HUES48 (cell line): Measurements from ENCODE around the gene SH3RF3.

Experiments
- H3K27ac ChIP-seq: one replicate; pipeline ENCODE4 v1.7.0; 2013; ENCODE audit warnings: low read depth, low read length, inconsistent platforms
- H3K27me3 ChIP-seq: 2 replicates; pipeline ENCODE4 v1.6.1; 2013; ENCODE audit warnings: mild to moderate bottlenecking, low read length; ENCODE audit not compliant: control insufficient read depth, insufficient read depth
- H3K36me3 ChIP-seq: 2 replicates; pipeline ENCODE4 v1.6.1; 2013; ENCODE audit warnings: low read length; ENCODE audit not compliant: control insufficient read depth, insufficient read depth
- H3K4me1 ChIP-seq: 2 replicates; pipeline ENCODE4 v1.6.1; 2013; ENCODE audit warnings: mild to moderate bottlenecking, low read length; ENCODE audit not compliant: control insufficient read depth, insufficient read depth
- H3K4me3 ChIP-seq: 2 replicates; pipeline ENCODE4 v1.5.1; 2013; ENCODE audit warnings: mild to moderate bottlenecking, low read depth, low read length
- H3K9ac ChIP-seq: 2 replicates; pipeline ENCODE4 v1.6.1; 2013; ENCODE audit warnings: mild to moderate bottlenecking, low read depth, low read length, moderate library complexity
- H3K9me3 ChIP-seq: 2 replicates; pipeline ENCODE4 v1.6.1; 2013; ENCODE audit warnings: low read length; ENCODE audit not compliant: control insufficient read depth, insufficient read depth

The SH3RF3 gene

DNA sequence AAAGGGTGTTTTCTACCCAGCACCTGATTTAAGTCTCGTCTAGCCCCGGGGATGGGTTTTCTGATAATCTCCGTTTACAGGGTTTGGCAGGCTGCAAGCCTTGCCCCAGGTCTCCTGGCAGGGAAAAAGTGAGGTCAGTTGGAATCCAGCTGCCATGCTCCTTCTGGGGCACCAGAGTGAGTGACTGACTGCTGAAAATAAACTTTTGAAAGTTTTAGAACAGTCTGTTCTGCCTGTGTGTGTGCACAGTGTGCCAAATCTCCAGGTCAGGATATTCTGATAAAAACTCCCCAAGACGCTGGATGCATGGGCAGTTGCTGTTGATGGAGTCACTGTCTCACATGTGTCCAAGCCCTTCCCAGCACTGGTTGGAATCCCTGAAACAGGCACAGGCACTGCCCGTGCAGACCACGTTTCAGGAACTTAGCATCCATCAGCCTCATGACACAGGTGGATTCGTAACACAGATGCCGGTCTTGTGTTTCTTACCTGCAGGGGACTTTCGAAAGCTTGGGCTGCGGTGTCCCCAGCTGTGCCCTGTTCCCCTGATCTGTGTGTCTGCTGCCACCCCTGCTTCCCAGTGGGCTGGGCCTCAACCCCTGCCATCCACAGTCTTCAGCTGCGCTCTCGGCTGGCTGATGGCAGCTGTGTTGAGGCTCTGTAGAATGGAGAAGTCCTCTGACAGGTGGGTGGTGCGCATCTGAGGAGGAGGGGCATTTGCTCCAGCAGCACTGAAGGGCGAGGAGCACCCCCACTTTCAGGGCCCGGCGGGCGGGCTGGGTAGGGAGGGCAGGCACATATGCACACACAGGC is 65.0 kb downstream of the SH3RF3 start:
- Histone ChIP-seq H3K4me3 (no peak overlapping the region), H3K9ac (no peak overlapping the region), H3K27ac (no peak overlapping the region), H3K27me3 (no peaks in the 10 kb centered on the region), H3K9me3 (no peaks in the 10 kb centered on the region), H3K36me3 (no peaks in the 10 kb centered on the region), H3K4me1 (no peaks in the 10 kb centered on the region)

DNA sequence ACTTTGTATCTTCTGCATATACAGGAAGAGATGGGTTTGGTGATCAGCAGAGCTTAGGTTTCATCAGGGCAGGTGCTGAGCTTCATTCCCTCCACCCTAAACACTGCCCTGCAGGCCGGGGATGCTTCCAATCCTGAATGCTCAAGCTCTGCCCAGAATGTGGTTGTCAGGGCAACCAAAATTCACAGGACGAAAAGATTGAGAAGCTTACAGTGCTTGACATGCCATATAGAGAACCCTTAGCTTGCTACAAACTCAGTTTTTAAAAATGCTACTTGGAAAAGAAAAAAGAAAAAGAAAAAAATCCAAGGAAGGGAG is 65.6 kb downstream of the SH3RF3 start:
- Histone ChIP-seq H3K4me1 (no peaks in the 10 kb centered on the region), H3K9ac (no peak overlapping the region), H3K9me3 (peaks cover under 1% of the 10 kb centered on the region; the same call in 1 of the 2 replicates), H3K27me3 (no peaks in the 10 kb centered on the region), H3K27ac (no peak overlapping the region), H3K36me3 (no peaks in the 10 kb centered on the region), H3K4me3 (no peak overlapping the region)

DNA sequence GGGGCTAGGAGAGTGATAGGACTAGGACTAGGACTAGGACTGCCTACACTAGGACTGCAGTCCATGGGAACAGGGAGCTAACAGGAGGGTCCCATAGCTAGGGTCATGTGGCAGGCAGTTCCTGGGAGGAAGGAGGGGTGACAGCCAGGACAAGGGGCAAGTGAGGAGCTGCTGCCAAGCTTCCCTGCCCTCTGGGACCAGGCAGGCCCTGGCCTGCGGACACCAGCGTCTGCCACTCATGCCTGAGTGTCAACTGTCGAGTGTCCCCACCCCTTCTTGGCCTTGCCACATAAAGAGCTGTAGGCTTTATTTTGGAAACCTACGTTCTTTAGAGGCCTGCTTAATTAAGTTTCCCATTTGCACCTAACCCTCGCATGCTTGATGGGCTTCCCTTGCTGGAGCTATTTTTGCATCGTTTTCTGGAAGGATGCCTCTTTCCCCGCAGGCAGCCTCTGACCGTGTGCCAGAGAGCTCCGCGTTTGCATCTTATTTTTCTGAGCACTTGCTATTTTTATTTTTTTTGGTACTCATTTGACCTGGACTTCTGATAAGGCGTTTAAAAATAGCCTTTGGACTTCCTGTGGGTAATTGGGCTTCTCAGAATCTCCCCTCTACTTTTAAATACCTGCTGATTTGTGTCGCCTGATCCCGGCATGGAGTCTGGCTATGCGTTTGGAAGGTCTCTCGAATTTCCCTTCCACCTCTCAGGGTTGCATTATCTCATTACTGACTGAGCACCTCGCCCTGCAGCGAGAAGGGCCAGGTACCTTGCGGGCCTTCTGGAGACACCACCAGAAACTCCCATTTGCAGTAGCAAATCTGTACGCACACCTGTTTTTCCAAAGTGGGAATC is 66.4 kb downstream of the SH3RF3 start:
- H3K27ac ChIP-seq: no peak overlapping the region
- no peaks in the 10 kb centered on the region for H3K4me1 ChIP-seq
- no peak overlapping the region for H3K4me3 ChIP-seq
- H3K9me3 ChIP-seq: peaks cover 3% of the 10 kb centered on the region; the same call in 1 of the 2 replicates
- H3K9ac ChIP-seq: no peak overlapping the region
- no peaks in the 10 kb centered on the region for H3K36me3 ChIP-seq
- H3K27me3 ChIP-seq: no peaks in the 10 kb centered on the region

DNA sequence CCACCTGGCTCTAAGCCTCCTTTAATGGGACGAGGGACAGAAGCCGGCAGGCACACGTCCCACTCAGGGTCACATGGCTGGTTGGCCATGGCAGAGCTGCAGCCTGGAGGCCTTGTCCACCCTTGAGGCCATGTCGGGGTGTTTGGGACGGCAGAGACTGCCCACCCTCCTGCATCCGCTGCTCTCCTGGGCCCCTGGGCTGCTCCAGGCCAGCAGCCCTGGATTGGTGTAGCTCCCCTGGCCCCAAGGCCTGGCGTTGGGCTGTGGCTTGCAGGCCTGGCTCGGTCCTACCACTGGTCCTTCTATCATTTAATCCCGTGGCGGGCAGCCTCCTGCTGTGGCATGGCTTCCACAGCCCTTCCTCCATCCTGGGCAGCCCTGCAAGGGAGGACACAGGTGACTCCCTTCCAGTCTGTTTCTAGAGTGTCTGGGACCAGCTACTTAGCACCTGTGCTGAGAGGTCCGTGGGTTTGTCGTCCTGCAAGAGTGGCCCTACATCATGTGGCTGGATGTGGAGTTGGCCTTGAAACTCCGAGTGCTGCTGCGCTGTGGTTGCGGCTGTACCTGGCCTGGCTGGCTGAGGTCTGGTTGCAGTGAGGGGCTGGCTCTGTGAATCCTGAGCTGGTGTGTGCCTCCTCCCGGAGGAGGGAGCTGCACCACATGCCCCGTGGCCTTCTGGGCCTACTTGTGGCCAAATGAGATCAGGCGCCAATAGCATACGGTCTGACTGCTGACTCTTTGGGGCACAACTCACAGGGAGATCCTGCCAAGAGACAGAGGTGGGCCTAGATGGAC is 67.3 kb downstream of the SH3RF3 start:
- Histone ChIP-seq H3K4me1 (no peaks in the 10 kb centered on the region), H3K36me3 (no peaks in the 10 kb centered on the region), H3K4me3 (no peak overlapping the region), H3K9ac (no peak overlapping the region), H3K9me3 (peaks cover 3% of the 10 kb centered on the region; the same call in 1 of the 2 replicates), H3K27me3 (no peaks in the 10 kb centered on the region), H3K27ac (no peak overlapping the region)

DNA sequence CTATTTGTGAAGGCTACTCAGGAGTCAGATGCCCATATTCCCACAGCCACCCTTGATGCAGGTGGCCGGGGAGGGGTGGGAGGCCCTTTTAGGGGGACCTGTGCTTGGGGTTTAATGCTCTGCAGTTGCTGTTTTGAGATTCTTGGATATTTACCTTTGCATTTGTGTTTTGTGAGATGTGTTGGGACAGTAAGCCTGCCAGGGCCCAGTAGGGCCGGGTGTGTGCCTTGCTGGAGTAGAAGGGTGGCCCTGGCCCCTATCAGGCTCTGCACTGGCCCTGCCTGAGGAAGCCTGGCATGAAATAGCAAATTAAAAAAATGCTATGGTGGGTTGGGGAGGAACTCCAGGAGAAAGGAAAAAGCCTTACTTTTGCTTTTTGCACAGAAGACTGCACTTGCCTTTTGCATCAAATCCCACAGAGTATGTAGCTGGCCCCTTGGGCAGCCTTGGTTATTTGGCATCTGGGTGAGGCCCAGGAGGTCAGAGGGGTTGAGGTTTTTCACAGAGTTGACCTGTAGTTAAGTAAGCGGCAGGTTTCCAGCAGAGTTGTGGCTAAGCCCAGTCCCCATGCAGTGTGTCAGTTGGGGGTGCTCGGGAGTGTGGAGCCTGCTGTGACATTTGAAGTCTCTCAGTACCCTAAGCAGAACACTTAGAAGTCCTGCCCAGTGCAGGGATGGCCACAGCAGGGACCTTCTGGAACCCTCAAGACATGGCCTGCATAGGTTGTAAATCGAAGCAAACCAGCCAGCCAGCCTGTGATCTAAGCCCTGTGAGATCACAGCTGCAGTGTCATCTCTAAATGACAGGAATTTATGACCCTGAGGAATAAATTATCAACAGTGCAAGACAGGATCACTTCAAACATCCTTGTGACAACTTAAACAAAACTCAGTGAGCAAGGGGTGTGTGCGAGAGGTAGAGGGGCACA is 68.8 kb downstream of the SH3RF3 start:
- Histone ChIP-seq H3K27ac (no peak overlapping the region), H3K9me3 (peaks cover 3% of the 10 kb centered on the region; the same call in 1 of the 2 replicates), H3K9ac (no peak overlapping the region)

DNA sequence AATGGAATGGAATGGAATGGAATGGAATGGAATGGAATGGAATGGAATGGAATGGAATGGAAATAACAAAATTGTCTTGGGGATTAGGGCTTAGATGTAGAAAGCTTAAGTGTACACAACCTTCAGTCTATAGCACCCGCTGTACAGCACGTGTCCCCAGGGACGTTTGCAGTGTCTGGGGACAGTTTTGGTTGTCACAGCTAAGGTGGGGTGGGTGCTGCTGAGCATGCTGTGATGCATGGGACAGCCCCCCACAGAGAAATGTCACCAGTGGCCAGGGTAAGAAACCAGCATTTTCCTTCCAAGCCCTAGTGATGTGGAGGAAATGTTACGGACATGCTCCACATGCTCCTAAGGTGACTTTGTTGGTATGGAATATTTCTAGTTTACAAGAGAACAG is 70.8 kb downstream of the SH3RF3 start:
- Histone ChIP-seq H3K36me3 (no peaks in the 10 kb centered on the region), H3K27me3 (no peaks in the 10 kb centered on the region), H3K4me1 (no peaks in the 10 kb centered on the region), H3K9ac (no peak overlapping the region), H3K4me3 (no peak overlapping the region), H3K9me3 (peaks cover 3% of the 10 kb centered on the region; the same call in 1 of the 2 replicates), H3K27ac (no peak overlapping the region)

More for the DNA sequence above, 68.8 kb downstream of the SH3RF3 start:
- Histone ChIP-seq H3K4me1 (no peaks in the 10 kb centered on the region), H3K4me3 (no peak overlapping the region), H3K36me3 (no peaks in the 10 kb centered on the region), H3K27me3 (no peaks in the 10 kb centered on the region)

DNA sequence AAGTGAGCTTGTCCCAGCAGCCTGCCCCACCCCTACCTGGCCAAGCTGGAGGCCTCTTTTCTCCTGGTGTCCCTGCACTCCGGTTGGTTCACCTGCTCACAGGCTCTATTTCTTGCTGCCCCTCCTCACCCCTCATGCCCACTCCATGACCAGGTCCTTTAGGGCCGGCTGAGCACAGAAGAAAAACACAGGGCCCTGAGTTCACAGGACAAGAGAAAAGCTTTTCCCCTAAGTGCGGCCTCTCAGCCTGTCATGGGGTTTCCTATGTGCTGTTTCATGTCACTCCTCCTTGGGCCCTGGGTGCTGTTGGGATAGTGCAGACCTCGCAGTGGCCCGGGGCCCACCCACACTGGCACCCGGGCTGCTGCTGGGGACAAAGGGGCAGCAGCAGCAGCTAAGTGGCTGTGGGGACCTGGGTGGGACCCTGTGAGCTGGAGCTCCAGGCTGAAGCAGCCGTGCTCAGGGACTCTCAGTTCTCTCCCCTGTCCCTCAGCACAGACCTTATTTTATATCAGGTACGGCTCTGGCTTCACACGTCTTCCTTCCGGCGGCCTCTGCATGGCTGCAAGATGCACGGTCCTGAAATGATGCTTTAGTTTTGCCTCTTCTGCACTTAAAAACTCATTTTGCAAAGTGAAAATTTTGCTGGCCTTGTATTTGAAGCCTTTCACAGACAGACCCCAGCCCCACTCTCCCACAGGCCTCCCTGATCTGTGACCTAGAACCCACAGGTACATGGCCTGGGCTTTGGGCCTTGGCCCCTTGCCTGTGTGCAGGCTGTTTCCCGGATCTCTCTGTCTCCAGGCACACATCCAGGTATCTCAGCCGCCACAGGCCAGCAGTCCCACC is 71.8 kb downstream of the SH3RF3 start:
- Histone ChIP-seq H3K36me3 (no peaks in the 10 kb centered on the region), H3K4me3 (no peak overlapping the region), H3K9me3 (peaks cover 3% of the 10 kb centered on the region; the same call in 1 of the 2 replicates), H3K9ac (no peak overlapping the region), H3K27ac (no peak overlapping the region), H3K27me3 (no peaks in the 10 kb centered on the region), H3K4me1 (no peaks in the 10 kb centered on the region)

DNA sequence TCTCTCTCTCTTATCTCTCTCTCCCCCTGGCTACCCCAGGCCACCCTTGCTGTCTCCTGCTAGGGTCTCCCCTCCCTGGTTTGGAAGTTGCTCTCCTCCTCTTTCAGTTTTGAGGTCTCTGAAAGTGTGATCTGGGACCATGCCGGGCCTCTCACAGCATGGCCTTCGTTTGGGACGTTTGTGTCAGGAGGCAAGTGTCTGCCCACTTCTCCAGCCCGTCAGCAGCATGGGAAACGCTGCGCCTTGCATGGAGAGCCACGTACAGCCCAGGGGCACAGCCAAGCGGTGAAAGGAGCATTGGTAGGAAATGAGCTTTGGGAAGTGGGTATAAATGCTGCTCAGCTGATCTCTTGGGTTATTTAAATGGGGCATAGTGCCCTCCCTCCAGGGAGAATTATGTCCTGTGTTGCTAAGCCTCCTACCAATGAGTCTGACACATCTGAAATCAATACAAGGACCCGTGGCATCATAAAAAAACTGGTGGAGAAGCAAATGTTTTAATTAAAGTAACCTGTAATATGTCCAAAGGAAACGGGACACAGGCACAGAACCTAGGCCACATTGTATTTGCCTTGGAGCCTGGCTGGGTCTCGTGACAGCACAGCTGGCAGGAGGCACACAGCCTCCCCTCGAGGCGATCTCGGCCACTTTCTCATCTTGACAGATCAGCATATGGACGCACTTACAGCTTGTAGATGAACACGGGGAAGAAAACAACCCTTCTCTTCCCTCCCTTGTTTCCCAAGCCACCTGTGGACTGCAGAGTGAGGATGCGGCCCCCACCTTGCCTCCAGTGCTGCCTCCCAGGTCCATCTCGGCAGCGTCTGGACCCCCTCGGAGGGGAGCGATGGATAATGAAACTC is 72.7 kb downstream of the SH3RF3 start:
- Histone ChIP-seq H3K4me3 (no peak overlapping the region), H3K9me3 (peaks cover 3% of the 10 kb centered on the region; the same call in 1 of the 2 replicates), H3K27ac (no peak overlapping the region), H3K9ac (no peak overlapping the region), H3K27me3 (no peaks in the 10 kb centered on the region), H3K4me1 (no peaks in the 10 kb centered on the region), H3K36me3 (no peaks in the 10 kb centered on the region)

DNA sequence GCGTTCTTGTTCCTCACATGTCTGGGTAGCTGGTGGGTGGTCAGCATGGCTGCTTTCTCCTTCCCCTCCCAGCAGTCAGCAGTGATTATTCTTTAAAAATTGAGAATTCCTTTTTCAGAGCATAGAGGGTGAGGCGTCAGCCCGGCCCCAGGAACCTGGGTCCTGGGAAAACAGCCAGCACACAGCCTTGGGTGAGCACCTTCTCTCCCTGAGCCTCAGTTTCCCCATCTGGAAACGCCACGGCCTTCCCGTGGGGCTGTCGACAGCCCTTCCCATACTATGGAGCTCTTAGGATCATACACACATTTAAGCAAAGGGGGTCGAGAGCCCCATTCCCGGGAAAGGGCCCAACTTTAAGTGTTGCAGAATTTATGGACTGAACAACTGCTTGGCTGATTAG is 73.5 kb downstream of the SH3RF3 start:
- Histone ChIP-seq H3K4me1 (no peaks in the 10 kb centered on the region), H3K27me3 (no peaks in the 10 kb centered on the region), H3K9ac (no peak overlapping the region), H3K36me3 (no peaks in the 10 kb centered on the region), H3K9me3 (peaks cover 3% of the 10 kb centered on the region; the same call in 1 of the 2 replicates), H3K27ac (no peak overlapping the region), H3K4me3 (no peak overlapping the region)
